HEK293T (cell line): Measurements from ENCODE around the gene ARAP2.

Experiments used
- CTCF ChIA-PET: fragments of 350-600 bp; formaldehyde crosslinking; extraction: SDS; loops from one replicate; lab custom pipeline; 2021; ENCODE audit warnings: antibody characterized with exemption, inconsistent platforms; lab: Yijun Ruan, JAX
- POLR2A ChIA-PET: fragments of 350-600 bp; formaldehyde crosslinking; extraction: SDS; loops from one replicate; lab custom pipeline; 2020; ENCODE audit warnings: antibody characterized with exemption, inconsistent platforms; lab: Yijun Ruan, JAX
- DNase-seq: peaks from one replicate; pipeline ENCODE4 v3.0.0; 2012; ENCODE audit warnings: mixed read lengths; ENCODE audit errors: extremely low spot score
- ARNT ChIP-seq: fragments of 450-650 bp; IDR thresholded peaks from 2 replicates; pipeline ENCODE4 v1.6.1; 2017; ENCODE audit warnings: mild to moderate bottlenecking
- BHLHE40 ChIP-seq: fragments of 450-650 bp; IDR thresholded peaks from 2 replicates; pipeline ENCODE4 v1.6.1; 2016; ENCODE audit warnings: mild to moderate bottlenecking, moderate library complexity, borderline replicate concordance
- CTBP1 ChIP-seq: fragments of 450-650 bp; IDR thresholded peaks from 2 replicates; pipeline ENCODE4 v1.6.1; 2016; ENCODE audit warnings: borderline replicate concordance
- ELF4 ChIP-seq: fragments of 450-650 bp; IDR thresholded peaks from 2 replicates; pipeline ENCODE4 v1.6.1; 2017; ENCODE audit warnings: antibody characterized with exemption
- FOXA1 ChIP-seq: fragments of 450-650 bp; IDR thresholded peaks from 2 replicates; pipeline ENCODE4 v1.6.1; 2016; ENCODE audit warnings: mild to moderate bottlenecking
- FOXK2 ChIP-seq: fragments of 450-650 bp; IDR thresholded peaks from 2 replicates; pipeline ENCODE4 v1.6.1; 2016; ENCODE audit warnings: mild to moderate bottlenecking
- FOXM1 ChIP-seq: fragments of 450-650 bp; IDR thresholded peaks from 2 replicates; pipeline ENCODE4 v1.6.1; 2017; ENCODE audit warnings: mild to moderate bottlenecking, borderline replicate concordance
- HDGF ChIP-seq: fragments of 450-650 bp; IDR thresholded peaks from 2 replicates; pipeline ENCODE4 v1.6.1; 2017; ENCODE audit warnings: antibody characterized with exemption, borderline replicate concordance
- L3MBTL2 ChIP-seq: fragments of 450-650 bp; conservative IDR thresholded peaks from 2 replicates; pipeline ENCODE4 v1.6.1; 2016; ENCODE audit warnings: mild to moderate bottlenecking
- LEF1 ChIP-seq: fragments of 450-650 bp; IDR thresholded peaks from 2 replicates; pipeline ENCODE4 v1.6.1; 2017; ENCODE audit warnings: mild to moderate bottlenecking, borderline replicate concordance
- NFRKB ChIP-seq: fragments of 450-650 bp; IDR thresholded peaks from 2 replicates; pipeline ENCODE4 v1.6.1; 2016; ENCODE audit warnings: mild to moderate bottlenecking, moderate library complexity
- PKNOX1 ChIP-seq: fragments of 450-650 bp; IDR thresholded peaks from 2 replicates; pipeline ENCODE4 v1.6.1; 2016
- SP1 ChIP-seq: fragments of 450-650 bp; IDR thresholded peaks from 2 replicates; pipeline ENCODE4 v1.6.1; 2017
- SUZ12 ChIP-seq: fragments of 450-650 bp; IDR thresholded peaks from 2 replicates; pipeline ENCODE4 v1.6.1; 2016; ENCODE audit warnings: mild to moderate bottlenecking
- TARDBP ChIP-seq: fragments of 450-650 bp; IDR thresholded peaks from 2 replicates; pipeline ENCODE4 v1.6.1; 2016
- ZNF384 ChIP-seq: fragments of 450-650 bp; IDR thresholded peaks from 2 replicates; pipeline ENCODE4 v1.6.1; 2016

The ARAP2 gene

DNA sequence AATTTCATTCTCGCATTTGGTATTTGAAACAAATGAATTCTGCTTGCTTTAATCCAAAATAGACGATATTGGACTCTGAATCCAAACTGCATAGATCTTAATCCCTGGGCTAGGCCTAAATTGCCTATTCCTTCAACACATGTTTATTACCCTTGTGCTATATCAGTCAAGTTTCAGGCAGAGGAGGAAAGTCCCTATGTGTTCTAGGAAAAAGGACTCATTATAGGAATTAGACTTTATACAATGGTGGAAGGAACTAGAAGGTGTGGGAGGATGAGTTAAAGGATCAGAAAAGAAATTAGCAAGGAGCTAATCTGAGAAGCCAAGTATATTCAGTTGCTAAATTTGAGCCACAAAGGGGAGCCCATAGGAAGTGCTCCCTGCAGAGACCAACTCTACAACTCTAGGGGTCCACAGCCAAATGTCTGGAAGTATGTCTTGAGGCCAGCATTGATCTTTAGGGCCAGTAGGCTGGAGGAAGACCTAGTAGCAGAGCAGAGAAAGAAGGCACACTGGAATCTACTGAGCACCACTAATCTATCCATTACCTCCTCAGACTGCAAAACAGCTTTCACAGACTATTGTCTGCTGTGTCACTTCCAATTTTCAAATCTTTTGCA lies 20.0 kb upstream of the ARAP2 start:
- ChIA-PET POLR2A (no interaction called here), CTCF (no interaction called here)
- no peak for DNase-seq
- TF ChIP-seq LEF1 (no peak), FOXA1 (no peak), FOXK2 (no peak), TARDBP (no peak), HDGF (no peak)

GRCh38 chr4:36260731-36261130 lies 16.4 kb upstream of the ARAP2 start:
- TF ChIP-seq FOXK2 = no peak
- TF ChIP-seq SUZ12 = no peak
- TF ChIP-seq PKNOX1 = no peak
- TF ChIP-seq ELF4 = no peak
- TF ChIP-seq ZNF384 = no peak
- no peak for TF ChIP-seq L3MBTL2
- no peak for TF ChIP-seq ARNT
- TF ChIP-seq NFRKB = no peak
- TF ChIP-seq FOXA1 = no peak
- no peak for TF ChIP-seq FOXM1
- POLR2A ChIA-PET = no interaction called here
- no peak for DNase-seq
- CTCF ChIA-PET = no interaction called here

GRCh38 chr4:36256398-36256891 lies 12.1 kb upstream of the ARAP2 start:
- POLR2A ChIA-PET = no interaction called here
- CTCF ChIA-PET = no interaction called here
- no peak for DNase-seq
- TF ChIP-seq TARDBP (no peak), ARNT (no peak), FOXK2 (no peak), ZNF384 (no peak), CTBP1 (no peak), BHLHE40 (no peak), PKNOX1 (no peak), SP1 (no peak), FOXM1 (no peak), FOXA1 (no peak)

GRCh38 chr4:36255577-36255976 lies 11.3 kb upstream of the ARAP2 start:
- POLR2A ChIA-PET = no interaction called here
- DNase-seq = no peak
- CTCF ChIA-PET = no interaction called here
- TF ChIP-seq HDGF (no peak), CTBP1 (no peak), ELF4 (no peak), ARNT (no peak), L3MBTL2 (no peak), TARDBP (no peak), PKNOX1 (no peak), LEF1 (no peak), SP1 (no peak)

DNA sequence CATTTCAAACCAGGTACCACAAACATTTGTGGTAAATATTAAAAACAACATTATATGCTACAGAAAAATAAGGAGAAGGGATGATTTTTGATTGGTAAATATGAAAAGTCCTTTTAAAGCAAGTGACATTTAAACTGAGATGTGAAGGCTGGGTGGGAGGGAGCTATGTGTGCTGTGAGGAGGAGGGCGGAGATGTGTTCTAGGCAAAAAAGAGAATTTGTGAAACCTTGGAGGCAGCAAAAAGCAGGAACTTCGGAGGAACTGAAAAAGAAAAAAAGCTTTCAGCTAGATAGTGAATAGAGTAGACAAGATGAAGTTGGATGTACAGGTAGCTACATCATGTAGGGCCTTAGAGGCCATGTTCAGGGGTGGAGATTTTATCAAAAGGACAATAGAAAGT lies 10.1 kb upstream of the ARAP2 start:
- CTCF ChIA-PET = interaction anchor here (1.2 kb wide), 1 partner anchor 10 kb away, joined by 4 read pairs; the partner anchor contains the start of gene ARAP2
- no peak for DNase-seq
- no peak for TF ChIP-seq FOXA1
- TF ChIP-seq CTBP1 = no peak
- TF ChIP-seq PKNOX1 = no peak
- no peak for TF ChIP-seq NFRKB
- TF ChIP-seq ELF4 = no peak
- TF ChIP-seq SP1 = no peak
- no peak for TF ChIP-seq FOXM1
- TF ChIP-seq LEF1 = no peak
- no peak for TF ChIP-seq FOXK2
- no peak for TF ChIP-seq ARNT
- TF ChIP-seq L3MBTL2 = no peak
- no peak for TF ChIP-seq BHLHE40
- POLR2A ChIA-PET = no interaction called here

GRCh38 chr4:36251983-36252382 lies 7.7 kb upstream of the ARAP2 start:
- POLR2A ChIA-PET = no interaction called here
- TF ChIP-seq FOXK2 (no peak), NFRKB (no peak)
- no peak for DNase-seq
- CTCF ChIA-PET = no interaction called here
